ENCODE results near the gene SARNP.

GRCh38 chr12:55833056-55833455 lies 15.5 kb upstream of the SARNP start:
- TF ChIP-seq RAD21 (IDR thresholded peaks at IDR 0.05; ENCODE audit: low read depth) (no peak), TAF1 (IDR thresholded peaks at IDR 0.05; ENCODE audit: low read depth) (no peak), CREB1 (IDR thresholded peaks at IDR 0.05; ENCODE audit: low read depth) (no peak), CEBPB (IDR thresholded peaks at IDR 0.05) (no peak), EP300 (IDR thresholded peaks at IDR 0.05; ENCODE audit: borderline replicate concordance) (no peak), ZBTB7A (IDR thresholded peaks at IDR 0.05; ENCODE audit: low read depth) (no peak), TEAD4 (IDR thresholded peaks at IDR 0.05) (no peak), MAX (IDR thresholded peaks at IDR 0.05) (no peak), USF1 (IDR thresholded peaks at IDR 0.05) (no peak), REST (IDR thresholded peaks at IDR 0.05; ENCODE audit: low read depth) (no peak), YY1 (IDR thresholded peaks at IDR 0.05; ENCODE audit: low read depth) (no peak), FOXM1 (IDR thresholded peaks at IDR 0.05; ENCODE audit: borderline replicate concordance, low read depth) (no peak), NFIC (IDR thresholded peaks at IDR 0.05) (no peak), EGR1 (IDR thresholded peaks at IDR 0.05) (no peak)

Data from Ishikawa (cell line).